GM19328 (cell line): ENCODE results near the gene CFAP91.
"Not testable (repeated sequence)": the region's sequence is repeated elsewhere in the genome, so short reads cannot be mapped to it uniquely, and the experiment has no call there.

Experiments used
- ATAC-seq: cut with Tn5 transposase; IDR thresholded peaks from one replicate; pipeline ENCODE4 v1.9.1; 2021; ENCODE audit warnings: mild to moderate bottlenecking, moderate library complexity; ENCODE audit not compliant: unreplicated experiment

The CFAP91 gene

DNA sequence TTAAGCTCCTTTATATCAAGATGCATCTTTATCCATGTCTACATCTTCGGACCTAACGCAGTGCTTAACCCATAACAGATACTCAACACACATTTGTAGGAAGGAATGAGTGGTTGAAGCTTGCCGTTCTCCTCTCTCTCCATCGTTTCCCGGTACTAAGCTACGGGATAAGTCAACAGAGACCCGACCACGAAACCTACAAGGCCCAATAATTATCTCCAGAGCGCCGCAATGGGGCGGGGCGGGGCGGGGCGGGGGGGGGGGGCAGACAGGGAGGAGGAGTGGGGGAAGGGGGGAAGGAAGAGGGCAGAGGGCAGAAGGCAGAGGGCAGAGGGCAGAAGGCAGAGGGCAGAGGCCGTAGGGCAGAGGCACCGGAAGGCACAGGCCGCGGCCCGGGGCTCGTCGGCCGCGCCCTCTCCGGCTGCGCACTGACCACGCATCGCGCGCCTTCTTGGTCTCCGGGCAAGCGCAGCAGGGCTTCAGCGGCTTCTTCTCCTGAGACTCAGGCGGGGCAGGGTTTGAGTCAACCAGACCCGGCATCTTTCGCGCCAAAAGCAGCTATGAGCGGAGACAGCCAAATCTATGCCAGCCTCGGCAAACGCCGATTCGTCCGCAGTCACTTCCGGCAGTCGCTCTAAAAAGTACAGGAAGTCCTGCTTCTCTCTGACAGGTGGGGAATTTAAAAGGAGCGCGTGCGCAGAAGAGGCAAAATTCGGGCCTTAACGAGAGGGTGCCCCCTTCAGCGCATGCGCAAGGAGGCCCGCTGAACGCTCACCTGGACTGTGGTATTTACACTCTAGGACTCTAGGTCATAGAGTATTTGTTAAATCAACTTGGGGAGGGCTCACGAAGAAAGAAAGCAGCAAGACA is 25.8 kb upstream of the CFAP91 start, which contains the start of gene COX17:
Gene COX17, minus strand, starts transcription at position 636 of the 870 bp plus-strand sequence. Its CDS starts 96 bp downstream, at position 540.
- ATAC-seq, result peak; percentile 86

GRCh38 chr3:119677641-119677934 is 25.2 kb upstream of the CFAP91 start:
- no peak for ATAC-seq

DNA sequence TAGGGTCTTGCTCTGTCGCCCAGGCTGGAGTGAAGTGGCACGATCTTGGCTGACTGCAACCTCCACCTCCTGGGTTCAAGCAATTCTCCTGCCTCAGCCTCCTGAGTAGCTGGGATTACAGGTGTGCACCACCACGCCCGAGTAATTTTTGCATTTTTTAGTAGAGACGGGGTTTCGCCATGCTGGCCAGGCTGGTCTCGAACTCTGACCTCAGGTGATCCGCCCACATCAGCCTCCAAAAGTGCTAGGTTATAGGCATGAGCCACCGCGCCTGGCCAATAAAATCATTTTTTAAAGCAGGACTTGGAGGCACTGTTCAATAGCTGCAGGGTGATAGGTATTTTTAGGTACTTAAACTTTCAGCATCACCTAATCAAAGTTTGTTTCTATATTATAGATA is 24.6 kb upstream of the CFAP91 start:
- ATAC-seq, result not testable (repeated sequence)

- no peak for ATAC-seq
Measured at GRCh38 chr3:119679874-119680273, 22.9 kb upstream of the CFAP91 start.

DNA sequence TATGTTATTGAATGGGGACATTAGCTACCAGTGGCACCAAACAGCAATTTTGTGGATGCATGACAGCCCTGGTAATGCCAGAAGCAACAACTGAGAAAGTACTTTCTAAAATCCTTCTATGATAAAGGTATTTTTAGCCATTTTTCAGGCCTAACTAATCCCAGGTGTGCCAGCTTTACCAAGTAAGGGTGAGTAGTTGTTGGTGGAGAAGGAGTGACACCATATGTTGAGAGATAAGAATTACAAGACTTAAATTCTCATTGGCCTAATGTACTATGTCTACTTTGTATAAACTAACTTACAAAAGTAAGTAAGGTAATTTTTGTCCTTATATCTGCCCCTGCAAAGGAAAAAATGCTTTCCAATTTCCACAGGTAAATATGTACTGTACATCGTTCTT is 21.5 kb upstream of the CFAP91 start:
- ATAC-seq, result no peak

DNA sequence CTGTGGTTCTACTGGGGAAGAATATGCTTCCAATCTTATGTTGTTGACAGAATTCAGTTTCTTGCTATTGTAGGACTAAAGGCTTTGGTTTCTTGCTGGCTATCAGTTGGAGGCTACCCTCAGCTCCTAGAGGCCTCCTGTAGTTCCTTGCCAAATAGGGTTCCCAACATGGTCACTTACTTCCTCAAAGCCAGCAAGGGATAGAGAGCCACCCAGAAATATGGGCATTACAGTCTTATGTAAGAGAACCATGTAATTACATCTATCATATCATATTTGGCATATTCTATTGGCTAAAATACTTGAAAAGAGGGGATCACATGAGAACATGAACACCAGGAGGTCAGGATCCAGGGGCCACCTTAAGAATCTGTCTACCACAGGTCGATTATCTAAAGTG is 19.4 kb upstream of the CFAP91 start:
- ATAC-seq, result no peak

- ATAC-seq, result no peak
Measured at GRCh38 chr3:119690043-119690656, 12.7 kb upstream of the CFAP91 start.

- ATAC-seq, result no peak
Measured at GRCh38 chr3:119695480-119695879, 7.3 kb upstream of the CFAP91 start.

DNA sequence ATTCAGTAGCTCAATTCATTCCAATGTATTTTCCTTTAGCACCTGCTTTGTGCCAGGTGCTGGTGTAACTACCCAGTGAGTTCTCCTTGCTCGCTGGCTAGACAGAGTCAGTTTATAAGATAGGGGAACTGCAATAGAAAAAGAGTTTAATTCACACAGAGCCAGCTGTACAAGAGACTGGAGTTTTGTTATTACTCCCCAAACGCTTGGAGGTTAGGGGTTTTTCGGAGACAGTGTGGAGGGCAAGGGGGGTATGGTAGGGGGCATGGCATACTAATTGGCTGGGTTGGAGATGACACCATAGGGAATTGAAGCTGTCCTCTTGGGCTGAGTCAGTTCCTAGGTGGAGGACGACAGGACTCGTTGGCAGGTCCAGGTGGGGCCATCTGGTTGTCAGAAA is 5.4 kb upstream of the CFAP91 start:
- ATAC-seq, result no peak

- no peak for ATAC-seq
Measured at GRCh38 chr3:119700269-119700919, 2.4 kb upstream of the CFAP91 start.

DNA sequence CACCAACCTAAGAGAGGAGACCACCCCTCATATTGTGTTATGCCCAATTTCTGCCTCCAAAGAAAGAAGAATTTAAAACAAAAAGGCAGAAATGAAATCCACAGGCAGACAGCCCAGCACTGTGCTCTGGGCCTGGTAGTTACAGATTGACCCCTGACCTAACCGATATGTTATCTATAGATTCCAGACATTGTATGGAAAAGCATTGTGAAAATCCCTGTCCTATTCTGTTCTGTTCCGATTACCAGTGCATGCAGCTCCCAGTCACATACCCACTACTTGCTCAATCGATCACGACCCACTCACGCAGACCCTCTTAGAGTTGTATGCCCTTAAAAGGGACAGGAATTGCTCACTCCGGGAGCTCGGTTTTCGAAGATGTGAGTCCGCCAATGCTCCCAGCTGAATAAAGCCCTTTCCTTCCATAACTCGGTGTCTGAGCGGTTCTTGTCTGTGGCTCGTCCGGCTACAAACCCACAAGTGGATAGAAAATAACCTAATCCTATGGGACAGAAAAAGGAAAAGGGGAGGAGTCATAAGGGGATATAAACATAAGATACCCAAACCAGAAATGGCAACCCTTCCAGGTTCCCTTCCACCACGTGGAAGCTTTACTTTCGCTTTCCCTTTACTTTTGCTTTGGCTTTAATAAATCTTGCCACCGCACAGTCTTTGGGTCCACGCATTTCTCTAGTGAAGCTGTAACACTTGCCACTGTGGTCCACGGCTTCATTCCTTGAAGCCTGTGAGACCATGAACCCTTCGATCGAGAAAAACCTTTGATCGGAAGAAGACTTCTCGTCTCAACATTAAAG is 1.7 kb upstream of the CFAP91 start:
- no peak for ATAC-seq

GRCh38 chr3:119703820-119704531 is 1.2 kb downstream of the CFAP91 start:
- no peak for ATAC-seq

DNA sequence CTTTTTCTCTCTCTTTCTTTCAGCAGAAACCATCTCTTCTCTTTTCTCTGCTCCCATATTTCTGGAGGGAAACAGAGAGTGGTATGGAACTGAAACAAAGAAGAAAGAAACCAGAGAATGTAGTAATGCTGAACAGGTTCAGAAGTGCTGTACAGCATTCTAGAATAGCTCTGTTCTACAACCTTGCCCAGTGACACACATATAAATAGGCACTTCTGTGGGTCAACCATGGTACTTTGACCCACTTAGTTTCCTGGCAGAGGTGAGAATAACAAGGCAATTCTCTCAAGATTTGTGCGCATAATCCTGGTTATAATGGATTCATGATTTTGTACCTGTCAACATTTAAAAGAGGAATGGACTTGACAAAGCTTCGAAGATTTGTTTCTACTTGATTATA is 12.3 kb downstream of the CFAP91 start:
- ATAC-seq, result no peak

DNA sequence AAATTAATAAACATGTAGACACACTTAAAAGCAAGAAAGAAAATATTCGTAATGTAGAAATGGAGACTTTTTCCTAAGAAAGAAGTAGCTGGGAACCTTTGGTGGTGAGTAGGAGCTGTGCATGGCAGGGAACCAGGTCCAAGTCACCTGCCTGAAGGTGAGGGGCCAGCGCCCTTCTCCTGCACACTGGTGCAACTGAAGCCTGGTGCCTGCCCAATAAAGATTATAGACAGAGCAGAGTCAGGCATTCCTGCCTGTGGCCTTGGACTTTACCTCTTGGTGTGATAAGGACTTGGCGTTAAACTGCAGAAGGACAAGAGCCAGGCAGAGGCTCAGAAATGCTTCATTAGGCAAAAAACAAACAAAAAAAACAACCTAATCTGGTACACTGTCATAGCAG is 14.2 kb downstream of the CFAP91 start:
- no peak for ATAC-seq

DNA sequence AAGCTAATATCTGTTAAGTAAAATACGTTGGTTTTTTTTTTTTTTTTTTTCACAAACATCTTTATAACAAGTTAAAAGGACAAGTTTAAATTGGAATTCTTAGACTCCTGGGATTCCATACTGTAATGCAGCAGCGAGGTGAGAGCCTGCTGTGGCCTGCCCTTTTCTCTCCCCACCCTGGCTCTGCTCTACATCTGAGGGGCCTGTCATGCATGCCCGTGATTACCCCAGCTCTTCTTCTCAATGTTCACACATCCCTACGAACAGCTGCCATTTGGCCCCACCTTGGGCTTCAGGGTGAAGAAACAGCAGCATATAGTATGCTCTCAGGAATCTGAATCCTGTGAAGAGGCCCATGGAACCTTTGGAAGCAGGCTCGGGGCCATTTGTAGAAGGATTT is 14.7 kb downstream of the CFAP91 start:
- no peak for ATAC-seq

DNA sequence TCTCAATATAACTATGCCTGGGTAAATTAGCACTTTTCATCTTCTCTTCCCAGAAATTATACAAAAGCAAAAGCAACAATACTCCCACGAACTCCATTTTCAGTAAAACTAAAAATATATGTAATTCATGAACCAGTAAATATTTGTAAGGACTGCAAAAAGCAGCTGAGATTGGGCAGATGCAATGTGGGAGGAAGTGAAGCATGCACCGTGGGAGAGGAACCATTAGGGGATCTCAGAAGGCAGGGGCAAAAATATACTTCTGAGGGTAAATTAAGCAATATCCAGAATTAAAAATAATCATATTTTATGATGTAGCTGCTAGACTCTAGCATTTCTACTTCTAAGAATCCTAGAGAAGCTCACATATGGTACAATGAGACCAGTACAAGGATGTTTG is 20.2 kb downstream of the CFAP91 start:
- no peak for ATAC-seq

- ATAC-seq, result no peak
Measured at GRCh38 chr3:119726909-119727308, 24.1 kb downstream of the CFAP91 start.

DNA sequence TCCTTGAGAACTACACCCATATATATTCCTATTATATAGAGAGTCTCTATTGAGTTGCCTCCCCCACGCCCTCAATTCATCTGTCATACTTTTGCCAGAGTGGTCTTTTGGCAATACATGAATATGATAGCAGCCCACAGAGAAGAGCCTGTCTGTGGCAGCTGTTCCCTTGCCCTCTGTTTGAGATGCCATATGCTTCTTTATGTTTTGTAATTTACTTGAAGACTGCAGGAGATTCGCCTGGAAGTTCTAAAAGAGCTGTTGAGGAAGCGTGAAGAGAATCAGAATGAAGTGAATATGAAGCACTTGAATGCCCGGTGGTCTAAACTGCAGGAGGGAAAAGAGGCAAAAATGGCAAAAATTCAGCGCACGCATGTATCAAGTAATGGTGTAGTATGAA is 27.2 kb downstream of the CFAP91 start:
- ATAC-seq, result no peak

- ATAC-seq, result no peak
Measured at GRCh38 chr3:119731560-119732343, 28.9 kb downstream of the CFAP91 start.

- no peak for ATAC-seq
Measured at GRCh38 chr3:119733812-119734211, 31.0 kb downstream of the CFAP91 start.
